WERI-Rb-1 (cell line): Measurements from ENCODE around the gene THPO.

ENCODE experiments used
- DNase-seq: peaks from one replicate; pipeline ENCODE4 v3.0.0-alpha.2; 2020
- H3K27ac ChIP-seq: fragments of 250-450 bp; sonication (Bioruptor Pico); 2 replicates; pipeline ENCODE4 v1.5.1; 2020; ENCODE audit warnings: mild to moderate bottlenecking, moderate library complexity
- H3K27me3 ChIP-seq: fragments of 250-450 bp; sonication (Bioruptor Pico); 2 replicates; pipeline ENCODE4 v1.5.1; 2021; ENCODE audit warnings: mild to moderate bottlenecking, low read depth, moderate library complexity; ENCODE audit not compliant: insufficient read depth, severe bottlenecking
- H3K36me3 ChIP-seq: fragments of 250-450 bp; sonication (Bioruptor Pico); 2 replicates; pipeline ENCODE4 v1.5.1; 2020; ENCODE audit warnings: mild to moderate bottlenecking, moderate library complexity
- H3K4me3 ChIP-seq: 2 replicates; pipeline ENCODE4 v1.5.1; 2011; ENCODE audit warnings: low read depth, mild to moderate bottlenecking, control low read depth, low read length
- H3K9me3 ChIP-seq: fragments of 250-450 bp; sonication (Bioruptor Pico); 2 replicates; pipeline ENCODE4 v1.5.1; 2021; ENCODE audit warnings: mild to moderate bottlenecking, moderate library complexity; ENCODE audit not compliant: severe bottlenecking
- TF ChIP-seq, protein P1 (sequence below): IDR thresholded peaks from 2 replicates; pipeline ENCODE4 v1.5.1; 2011; ENCODE audit warnings: low read depth, mild to moderate bottlenecking, control low read depth, inconsistent platforms, low read length

THPO gene

DNA sequence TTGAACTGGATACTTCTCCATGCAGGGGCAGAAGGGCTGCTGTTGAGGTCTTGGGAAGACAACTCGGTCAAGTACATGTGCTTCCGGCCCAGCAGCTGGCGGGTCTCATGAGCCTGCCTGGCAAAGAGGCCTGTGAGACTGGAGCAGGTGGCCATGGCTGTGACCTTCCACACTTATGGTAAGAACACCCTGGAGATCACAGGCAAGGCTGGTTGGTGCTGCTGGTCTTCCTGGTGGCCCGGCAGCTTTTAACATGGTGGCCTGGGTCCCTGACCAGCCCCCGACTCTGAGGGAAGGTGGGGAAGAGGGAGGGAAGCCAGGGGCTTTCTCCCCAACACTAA lies 17.3 kb upstream of the THPO start:
- no peaks in the 10 kb centered on the region; the same call in 1 of the 2 replicates for H3K36me3 ChIP-seq
- H3K9me3 ChIP-seq: no peaks in the 10 kb centered on the region
- H3K27ac ChIP-seq: no peak overlapping the region
- no peak overlapping the region for H3K4me3 ChIP-seq
- TF ChIP-seq, protein P1, sequence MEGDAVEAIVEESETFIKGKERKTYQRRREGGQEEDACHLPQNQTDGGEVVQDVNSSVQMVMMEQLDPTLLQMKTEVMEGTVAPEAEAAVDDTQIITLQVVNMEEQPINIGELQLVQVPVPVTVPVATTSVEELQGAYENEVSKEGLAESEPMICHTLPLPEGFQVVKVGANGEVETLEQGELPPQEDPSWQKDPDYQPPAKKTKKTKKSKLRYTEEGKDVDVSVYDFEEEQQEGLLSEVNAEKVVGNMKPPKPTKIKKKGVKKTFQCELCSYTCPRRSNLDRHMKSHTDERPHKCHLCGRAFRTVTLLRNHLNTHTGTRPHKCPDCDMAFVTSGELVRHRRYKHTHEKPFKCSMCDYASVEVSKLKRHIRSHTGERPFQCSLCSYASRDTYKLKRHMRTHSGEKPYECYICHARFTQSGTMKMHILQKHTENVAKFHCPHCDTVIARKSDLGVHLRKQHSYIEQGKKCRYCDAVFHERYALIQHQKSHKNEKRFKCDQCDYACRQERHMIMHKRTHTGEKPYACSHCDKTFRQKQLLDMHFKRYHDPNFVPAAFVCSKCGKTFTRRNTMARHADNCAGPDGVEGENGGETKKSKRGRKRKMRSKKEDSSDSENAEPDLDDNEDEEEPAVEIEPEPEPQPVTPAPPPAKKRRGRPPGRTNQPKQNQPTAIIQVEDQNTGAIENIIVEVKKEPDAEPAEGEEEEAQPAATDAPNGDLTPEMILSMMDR: no peak
- no peaks in the 10 kb centered on the region for H3K27me3 ChIP-seq
- no peak for DNase-seq

DNA sequence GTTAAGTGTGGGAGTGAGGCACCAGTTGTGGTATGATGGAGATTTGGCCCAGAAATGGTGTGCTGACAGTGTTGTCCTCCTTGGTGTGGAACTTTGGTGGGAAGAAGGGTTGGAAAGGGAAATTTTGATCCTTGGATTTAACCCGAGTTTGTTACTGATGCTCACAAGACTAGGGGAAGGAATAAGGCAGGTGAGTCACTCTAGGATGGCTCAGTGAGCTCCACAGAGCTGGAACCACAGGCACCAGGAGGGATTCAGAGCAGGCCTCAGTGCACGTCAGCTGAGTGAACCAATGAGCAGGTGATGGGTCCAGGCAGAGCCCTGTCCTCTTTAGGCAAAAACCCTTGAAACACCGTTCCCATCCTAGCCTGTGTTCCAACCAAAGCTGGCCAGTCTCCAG lies 13.3 kb upstream of the THPO start:
- DNase-seq: no peak
- H3K36me3 ChIP-seq: peaks cover 16% of the 10 kb centered on the region
- H3K27me3 ChIP-seq: no peaks in the 10 kb centered on the region
- no peak overlapping the region for H3K27ac ChIP-seq
- no peaks in the 10 kb centered on the region for H3K9me3 ChIP-seq
- no peak overlapping the region for H3K4me3 ChIP-seq
- TF ChIP-seq, protein P1: no peak

DNA sequence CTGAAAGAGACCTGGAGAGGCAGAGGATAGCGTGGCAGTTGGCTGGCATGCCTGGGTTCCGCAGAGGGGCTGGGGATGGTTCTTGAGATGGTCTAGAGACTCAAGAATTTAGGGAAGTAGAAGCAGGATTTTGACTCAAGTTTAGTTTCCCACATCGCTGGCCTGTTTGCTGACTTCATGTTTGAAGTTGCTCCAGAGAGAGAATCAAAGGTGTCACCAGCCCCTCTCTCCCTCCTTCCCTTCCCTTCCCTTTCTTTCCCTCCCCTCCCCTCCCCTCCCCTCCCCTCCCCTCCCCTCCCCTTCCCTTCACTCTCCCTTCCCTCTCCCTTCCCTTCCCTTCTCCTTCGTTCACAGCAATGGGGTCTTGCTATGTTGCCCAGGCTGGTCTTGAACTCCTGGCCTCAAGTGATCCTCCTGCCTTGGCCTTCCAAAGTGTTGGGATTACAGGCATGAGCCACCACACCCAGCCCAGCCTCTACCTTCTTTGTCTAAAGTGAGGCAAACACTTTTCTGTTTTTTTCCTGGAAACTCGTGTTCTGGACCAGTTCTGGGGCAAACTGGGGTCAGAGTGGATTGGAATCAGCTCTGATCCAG lies 12.0 kb upstream of the THPO start:
- Histone ChIP-seq H3K9me3 (no peaks in the 10 kb centered on the region), H3K27ac (no peak overlapping the region), H3K4me3 (no peak overlapping the region), H3K27me3 (no peaks in the 10 kb centered on the region), H3K36me3 (peaks cover 24% of the 10 kb centered on the region)
- TF ChIP-seq, protein P1: no peak
- no peak for DNase-seq

DNA sequence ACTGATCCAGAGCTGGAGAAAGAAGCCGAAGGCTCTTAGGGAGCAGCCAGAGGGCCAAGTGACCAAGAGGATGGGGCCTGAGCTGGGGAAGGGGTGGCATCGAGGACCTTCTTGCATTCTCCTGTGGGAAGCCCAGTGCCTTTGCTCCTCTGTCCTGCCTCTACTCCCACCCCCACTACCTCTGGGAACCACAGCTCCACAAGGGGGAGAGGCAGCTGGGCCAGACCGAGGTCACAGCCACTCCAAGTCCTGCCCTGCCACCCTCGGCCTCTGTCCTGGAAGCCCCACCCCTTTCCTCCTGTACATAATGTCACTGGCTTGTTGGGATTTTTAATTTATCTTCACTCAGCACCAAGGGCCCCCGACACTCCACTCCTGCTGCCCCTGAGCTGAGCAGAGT lies 11.4 kb upstream of the THPO start:
- TF ChIP-seq, protein P1: no peak
- Histone ChIP-seq H3K4me3 (no peak overlapping the region), H3K27ac (no peak overlapping the region), H3K9me3 (no peaks in the 10 kb centered on the region), H3K36me3 (peaks cover 27% of the 10 kb centered on the region), H3K27me3 (no peaks in the 10 kb centered on the region)
- no peak for DNase-seq

DNA sequence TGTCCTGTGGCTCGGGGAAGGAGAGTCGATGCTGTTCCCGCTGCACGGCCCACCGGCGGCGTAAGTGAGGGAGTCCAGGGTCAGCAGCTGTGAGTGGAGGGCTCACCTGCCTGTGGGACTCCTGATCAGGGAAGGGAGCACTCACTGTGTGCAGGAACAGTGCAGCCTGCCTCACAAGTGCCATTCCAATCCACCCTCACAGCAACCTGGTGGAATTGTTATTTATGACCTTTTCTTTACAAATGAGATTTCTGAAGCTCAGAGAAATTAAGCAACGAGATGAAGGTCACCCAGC lies 10.9 kb upstream of the THPO start:
- H3K4me3 ChIP-seq: no peak overlapping the region
- TF ChIP-seq, protein P1: no peak
- H3K9me3 ChIP-seq: no peaks in the 10 kb centered on the region
- no peak for DNase-seq
- no peak overlapping the region for H3K27ac ChIP-seq
- peaks cover 29% of the 10 kb centered on the region for H3K36me3 ChIP-seq
- H3K27me3 ChIP-seq: no peaks in the 10 kb centered on the region

DNA sequence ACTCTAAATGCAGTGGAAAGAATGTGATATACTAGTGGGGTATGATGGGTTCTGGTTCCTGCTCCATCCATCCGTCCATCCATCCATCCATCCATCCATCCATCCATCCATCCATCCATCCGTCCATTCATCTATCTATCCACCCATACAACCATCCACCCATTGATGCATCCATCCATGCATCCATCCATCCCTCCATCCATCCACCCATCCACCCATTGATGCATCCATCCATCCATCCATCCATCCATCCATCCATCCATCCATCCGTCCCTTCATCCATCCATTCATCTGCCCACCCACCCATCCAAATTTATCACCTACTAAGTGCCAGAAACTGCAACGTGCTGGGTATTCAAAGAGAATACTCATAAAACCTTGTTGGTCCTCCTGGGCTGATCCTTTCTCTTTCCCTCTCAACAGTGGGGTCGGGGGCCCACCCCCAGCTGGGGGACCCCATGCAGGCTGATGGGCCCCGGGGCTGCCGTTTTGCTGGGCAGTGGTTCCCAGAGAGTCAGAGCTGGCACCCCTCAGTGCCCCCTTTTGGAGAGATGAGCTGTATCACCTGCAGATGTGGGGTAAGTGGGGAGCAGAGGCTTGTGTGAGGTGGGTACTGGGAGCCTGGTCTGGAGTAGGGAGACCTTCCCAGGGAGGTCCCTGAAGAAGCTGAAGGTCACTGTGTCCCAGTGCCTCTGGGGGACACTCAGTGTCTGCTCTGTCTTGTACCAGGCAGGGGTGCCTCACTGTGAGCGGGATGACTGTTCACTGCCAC lies 10.3 kb upstream of the THPO start:
- H3K9me3 ChIP-seq: no peaks in the 10 kb centered on the region
- DNase-seq: no peak
- no peaks in the 10 kb centered on the region for H3K27me3 ChIP-seq
- TF ChIP-seq, protein P1: no peak
- no peak overlapping the region for H3K4me3 ChIP-seq
- no peak overlapping the region for H3K27ac ChIP-seq
- peaks cover 31% of the 10 kb centered on the region for H3K36me3 ChIP-seq
